Measurements from ENCODE around the gene PCDH9. TPM values are rescaled to one million over a fixed set of nuclear protein-coding genes. Genes with fewer than 3 reads are reported as not detected.
"Not testable (repeated sequence)": the region's sequence is repeated elsewhere in the genome, so short reads cannot be mapped to it uniquely, and the experiment has no call there.

PCDH9 gene
- total RNA-seq, 4 donors from 2014 or later, result 0.64 to 1.1 (median 0.82) TPM

DNA sequence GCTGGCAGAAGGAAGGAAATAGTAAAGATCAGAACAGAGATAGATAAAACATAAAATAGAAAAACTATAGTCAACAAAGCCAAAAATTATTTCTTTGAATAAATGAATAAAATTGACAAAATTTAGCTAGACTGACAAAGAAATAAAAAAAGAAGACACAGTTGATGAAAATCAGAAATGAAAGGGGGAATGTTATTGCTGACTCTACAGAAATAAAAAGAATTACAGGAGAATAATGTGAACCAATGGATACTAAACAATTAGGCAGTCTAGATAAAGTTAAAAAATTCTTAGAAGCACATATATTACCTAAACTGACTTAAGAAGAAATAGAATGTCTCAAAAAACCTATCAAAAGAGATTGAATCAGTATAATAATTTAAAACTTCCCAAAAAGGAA lies 933.8 kb downstream of the PCDH9 start:
- Histone ChIP-seq H3K27me3 (no peaks in the 10 kb centered on the region), H3K9me3 (no peaks in the 10 kb centered on the region)
- no peak for DNase-seq (ENCODE audit: low spot score in 2 of 2)

DNA sequence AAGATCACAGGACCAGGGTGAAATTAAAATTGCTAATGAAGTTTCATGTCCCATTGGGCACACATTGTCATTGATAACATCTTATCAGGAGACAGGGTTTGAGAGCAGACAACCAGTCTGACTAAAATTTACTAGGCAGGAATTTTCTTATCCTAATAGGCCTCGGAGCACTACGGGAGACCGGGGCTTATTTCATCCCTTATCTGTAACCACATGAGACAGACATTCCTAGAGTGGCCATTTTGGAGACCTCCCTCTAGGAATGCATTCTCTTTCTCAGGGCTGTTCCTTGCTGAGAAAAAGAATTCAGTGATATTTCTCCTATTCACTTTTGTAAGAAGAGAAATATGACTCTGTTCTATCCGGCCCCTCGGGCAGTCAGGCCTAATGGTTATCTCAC lies 943.3 kb downstream of the PCDH9 start:
- 94% methylated on average over 5 of the region's 5 CpGs for WGBS
- not testable (repeated sequence) for H3K4me3 ChIP-seq; H3K27ac ChIP-seq; H3K27me3 ChIP-seq; H3K36me3 ChIP-seq; H3K9me3 ChIP-seq; DNase-seq (ENCODE audit: low spot score in 2 of 2); H3K4me1 ChIP-seq

More for the DNA sequence above, 933.8 kb downstream of the PCDH9 start:
- Histone ChIP-seq H3K36me3 (no peaks in the 10 kb centered on the region), H3K4me1 (no peaks in the 10 kb centered on the region), H3K27ac (no peak overlapping the region), H3K4me3 (no peak overlapping the region)
- TF ChIP-seq, protein P1, sequence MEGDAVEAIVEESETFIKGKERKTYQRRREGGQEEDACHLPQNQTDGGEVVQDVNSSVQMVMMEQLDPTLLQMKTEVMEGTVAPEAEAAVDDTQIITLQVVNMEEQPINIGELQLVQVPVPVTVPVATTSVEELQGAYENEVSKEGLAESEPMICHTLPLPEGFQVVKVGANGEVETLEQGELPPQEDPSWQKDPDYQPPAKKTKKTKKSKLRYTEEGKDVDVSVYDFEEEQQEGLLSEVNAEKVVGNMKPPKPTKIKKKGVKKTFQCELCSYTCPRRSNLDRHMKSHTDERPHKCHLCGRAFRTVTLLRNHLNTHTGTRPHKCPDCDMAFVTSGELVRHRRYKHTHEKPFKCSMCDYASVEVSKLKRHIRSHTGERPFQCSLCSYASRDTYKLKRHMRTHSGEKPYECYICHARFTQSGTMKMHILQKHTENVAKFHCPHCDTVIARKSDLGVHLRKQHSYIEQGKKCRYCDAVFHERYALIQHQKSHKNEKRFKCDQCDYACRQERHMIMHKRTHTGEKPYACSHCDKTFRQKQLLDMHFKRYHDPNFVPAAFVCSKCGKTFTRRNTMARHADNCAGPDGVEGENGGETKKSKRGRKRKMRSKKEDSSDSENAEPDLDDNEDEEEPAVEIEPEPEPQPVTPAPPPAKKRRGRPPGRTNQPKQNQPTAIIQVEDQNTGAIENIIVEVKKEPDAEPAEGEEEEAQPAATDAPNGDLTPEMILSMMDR (IDR thresholded peaks at IDR 0.05), result no peak
- TF ChIP-seq POLR2AphosphoS5 (IDR thresholded peaks at IDR 0.05) (no peak), EP300 (IDR thresholded peaks at IDR 0.05) (no peak), POLR2A (IDR thresholded peaks at IDR 0.05) (no peak)

DNA sequence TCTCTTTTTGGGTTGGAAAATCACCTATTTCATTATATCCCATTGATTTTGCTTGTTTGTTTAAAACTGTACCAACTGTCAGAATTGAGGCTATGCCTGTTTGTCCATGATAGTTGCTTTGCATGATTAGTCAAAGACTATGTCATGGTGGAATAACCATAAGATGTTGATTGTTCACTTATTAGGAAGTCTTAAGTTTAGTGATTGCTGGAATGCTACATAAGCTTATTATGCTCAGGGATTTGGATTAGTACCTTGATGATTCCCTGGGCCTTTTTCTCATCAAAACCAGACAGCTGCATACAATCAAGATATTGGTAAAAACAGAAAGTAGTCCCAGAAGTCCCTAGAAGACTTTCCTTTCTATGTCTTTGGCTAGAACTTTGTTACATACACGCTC lies 954.7 kb downstream of the PCDH9 start:
- H3K4me3 ChIP-seq, result no peak overlapping the region
- TF ChIP-seq POLR2A (IDR thresholded peaks at IDR 0.05) (no peak), EP300 (IDR thresholded peaks at IDR 0.05) (no peak), POLR2AphosphoS5 (IDR thresholded peaks at IDR 0.05) (no peak)
- DNase-seq (ENCODE audit: low spot score in 2 of 2), result no peak
- no peaks in the 10 kb centered on the region for H3K4me1 ChIP-seq
- no peaks in the 10 kb centered on the region for H3K36me3 ChIP-seq
- H3K9me3 ChIP-seq, result no peaks in the 10 kb centered on the region
- 81% methylated on average over 1 of the region's 1 CpG for WGBS
- no peak overlapping the region for H3K27ac ChIP-seq
- no peaks in the 10 kb centered on the region for H3K27me3 ChIP-seq

DNA sequence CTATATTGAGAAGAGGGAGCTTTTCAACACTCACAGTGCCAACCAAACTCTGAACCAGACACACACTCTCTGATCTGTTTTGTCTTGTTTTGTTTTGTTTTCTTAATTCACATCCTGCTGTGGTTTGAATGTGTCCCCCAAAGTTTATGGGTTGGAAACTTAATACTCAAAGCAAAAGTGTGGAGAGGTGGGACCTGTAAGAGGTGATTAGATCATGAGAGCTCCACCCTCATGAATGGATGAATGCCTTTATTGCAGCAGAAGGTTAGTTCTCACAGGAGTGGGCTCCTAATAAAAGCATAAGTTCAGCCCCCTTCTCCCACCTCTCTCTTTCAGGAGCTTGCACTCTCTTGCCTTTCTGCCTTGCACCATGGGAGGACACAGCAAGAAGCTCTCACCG lies 957.1 kb downstream of the PCDH9 start:
- Histone ChIP-seq H3K4me3 (no peak overlapping the region), H3K36me3 (no peaks in the 10 kb centered on the region), H3K27me3 (no peaks in the 10 kb centered on the region), H3K9me3 (no peaks in the 10 kb centered on the region), H3K4me1 (no peaks in the 10 kb centered on the region), H3K27ac (no peak overlapping the region)
- no peak for DNase-seq (ENCODE audit: low spot score in 2 of 2)
- TF ChIP-seq EP300 (IDR thresholded peaks at IDR 0.05) (no peak), POLR2A (IDR thresholded peaks at IDR 0.05) (no peak), POLR2AphosphoS5 (IDR thresholded peaks at IDR 0.05) (no peak)
- TF ChIP-seq, protein P1 (IDR thresholded peaks at IDR 0.05), result no peak
- WGBS, result 81% methylated on average over 1 of the region's 1 CpG

DNA sequence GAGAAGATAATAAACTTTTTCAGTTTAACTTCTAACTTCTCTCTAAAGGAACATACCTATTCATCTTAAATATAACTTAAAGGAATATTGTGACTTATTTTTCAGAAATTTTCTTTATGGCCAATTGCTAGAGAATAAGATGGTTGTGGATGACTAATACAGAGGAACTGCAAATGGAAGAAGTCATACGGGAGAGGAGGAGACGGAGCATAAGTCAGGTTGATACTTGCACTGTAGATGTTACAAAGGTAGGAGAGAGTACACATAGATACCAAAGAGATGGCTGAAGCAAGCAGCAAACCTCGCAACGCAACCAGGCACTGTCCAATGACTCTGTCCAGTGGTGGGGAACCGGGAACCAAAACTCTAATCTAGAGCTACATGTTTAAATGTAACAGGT lies 963.4 kb downstream of the PCDH9 start:
- H3K27me3 ChIP-seq, result no peaks in the 10 kb centered on the region
- no peak overlapping the region for H3K4me3 ChIP-seq
- no peaks in the 10 kb centered on the region for H3K4me1 ChIP-seq
- H3K36me3 ChIP-seq, result no peaks in the 10 kb centered on the region
- no peak for TF ChIP-seq EP300 (IDR thresholded peaks at IDR 0.05)
- TF ChIP-seq, protein P1 (IDR thresholded peaks at IDR 0.05), result no peak
- TF ChIP-seq POLR2A (IDR thresholded peaks at IDR 0.05), result no peak
- no peak for TF ChIP-seq POLR2AphosphoS5 (IDR thresholded peaks at IDR 0.05)
- WGBS, result 80% methylated on average over 5 of the region's 5 CpGs
- no peaks in the 10 kb centered on the region for H3K9me3 ChIP-seq
- H3K27ac ChIP-seq, result no peak overlapping the region
- DNase-seq (ENCODE audit: low spot score in 2 of 2), result no peak

DNA sequence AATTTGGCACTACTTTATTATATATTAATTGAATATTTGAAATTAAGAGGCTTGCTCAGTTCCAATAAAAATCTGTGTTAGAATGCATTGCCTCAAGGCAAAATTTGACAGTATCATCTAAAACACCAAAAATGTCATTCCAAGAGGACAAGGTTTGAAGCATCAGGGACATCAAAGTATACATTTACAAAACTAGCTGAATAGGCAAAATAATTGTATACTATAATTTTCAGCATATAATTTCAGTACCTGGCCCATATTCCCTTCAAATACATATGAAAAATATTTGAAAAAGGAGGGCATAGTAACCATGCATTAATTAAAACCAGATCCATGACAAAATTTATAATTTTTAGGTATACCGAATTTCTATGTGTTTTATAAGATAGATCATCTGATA lies 963.8 kb downstream of the PCDH9 start:
- TF ChIP-seq, protein P1 (IDR thresholded peaks at IDR 0.05), result no peak
- TF ChIP-seq POLR2A (IDR thresholded peaks at IDR 0.05), result no peak
- TF ChIP-seq POLR2AphosphoS5 (IDR thresholded peaks at IDR 0.05), result no peak
- TF ChIP-seq EP300 (IDR thresholded peaks at IDR 0.05), result no peak
- DNase-seq (ENCODE audit: low spot score in 2 of 2), result no peak
- Histone ChIP-seq H3K27me3 (no peaks in the 10 kb centered on the region), H3K27ac (no peak overlapping the region), H3K4me3 (no peak overlapping the region), H3K36me3 (no peaks in the 10 kb centered on the region), H3K4me1 (no peaks in the 10 kb centered on the region), H3K9me3 (no peaks in the 10 kb centered on the region)
- WGBS, result 86% methylated on average over 1 of the region's 1 CpG

Measured in suprapubic skin (tissue), 4 donors.